K562 (cell line): Measurements from ENCODE around the gene ASIC3. TPM values are rescaled to one million over a fixed set of nuclear protein-coding genes. Genes with fewer than 3 reads are reported as not detected.

Source experiments
- ATAC-seq: fragments of 200-7000 bp; cut with Tn5 transposase; 3 replicates; pipeline ENCODE4 v1.9.1; 2020; ENCODE audit warnings: moderate library complexity
- BruUV-seq: library from RNA; stranded (reverse); fragments of 400-500 nt; replicated peaks from 2 replicates; lab custom pipeline; 2021; lab: Mats Ljungman, UMichigan
- CTCF ChIA-PET: fragments of 300-600 bp; formaldehyde crosslinking; extraction: SDS; loops from one replicate; lab custom pipeline; 2021; ENCODE audit warnings: low intra/inter-chr PET ratio; lab: Yijun Ruan, JAX
- POLR2A ChIA-PET: fragments of 300-600, 350-650 bp; sonication (Branson Sonifier 250); formaldehyde crosslinking; extraction: SDS; loops from one replicate; lab custom pipeline; 2021; ENCODE audit warnings: antibody characterized with exemption, inconsistent platforms; lab: Yijun Ruan, JAX
- DNase-seq, 4 experiments: peaks; one replicate each; pipeline versions ENCODE4 v3.0.0 to v3.0.0-alpha.2; 2011 to 2018; ENCODE audit warnings: low spot score in 3 of 4, mixed read lengths in 3 of 4; ENCODE audit errors: extremely low read depth in 1 of 4
- FAIRE-seq: peaks from 2 replicates; lab custom pipeline; 2011; peaks lifted over from hg19 to GRCh38; lab: Jason Lieb, UNC
- H2AFZ ChIP-seq: 2 replicates; pipeline ENCODE4 v1.6.0; 2011; ENCODE audit warnings: low read depth, low read length, control low read depth, inconsistent platforms
- H3K27ac ChIP-seq: fragments of 200-600 bp; 3 replicates; pipeline ENCODE4 v1.8.0; 2011; ENCODE audit warnings: low read depth, mild to moderate bottlenecking, control low read depth, inconsistent platforms, low read length, moderate library complexity, mixed read lengths; ENCODE audit errors: extremely low read depth
- H3K27me3 ChIP-seq, 2 experiments: fragments of 300-600 bp in 1 of 2; 2 replicates in 1 of 2; 3 replicates in 1 of 2; pipeline versions ENCODE4 v1.6.0 to v1.8.0; 2011; ENCODE audit warnings: inconsistent platforms in 2 of 2, low read length in 2 of 2, mild to moderate bottlenecking in 1 of 2, mixed read lengths in 1 of 2, moderate library complexity in 1 of 2; ENCODE audit not compliant: control insufficient read depth in 2 of 2, insufficient read depth in 2 of 2
- H3K36me3 ChIP-seq: fragments of 300-600 bp; 3 replicates; pipeline ENCODE4 v1.8.0; 2011; ENCODE audit warnings: mild to moderate bottlenecking, low read length, inconsistent platforms; ENCODE audit not compliant: control insufficient read depth, insufficient read depth
- H3K4me1 ChIP-seq, 2 experiments: fragments of 200-600 bp in 1 of 2; replicated peaks in 1 of 2; 2 replicates in 1 of 2; 3 replicates in 1 of 2; pipeline versions ENCODE4 v1.5.1 to v1.8.0; 2011; ENCODE audit warnings: inconsistent platforms in 2 of 2, low read length in 2 of 2, mild to moderate bottlenecking in 1 of 2, mixed read lengths in 1 of 2, moderate library complexity in 1 of 2; ENCODE audit not compliant: control insufficient read depth in 2 of 2, insufficient read depth in 2 of 2
- H3K4me2 ChIP-seq: 2 replicates; pipeline ENCODE4 v1.6.1; 2011; ENCODE audit warnings: low read length, control low read depth, inconsistent platforms, mixed read lengths; ENCODE audit not compliant: insufficient read depth
- H3K4me3 ChIP-seq: fragments of 200-600 bp; sonication (generic), shearing (Covaris generic); 2 replicates; pipeline ENCODE4 v1.5.1; 2016; ENCODE audit warnings: control low read depth, inconsistent platforms
- H3K79me2 ChIP-seq: fragments of 200-600 bp; 3 replicates; pipeline ENCODE4 v1.8.0; 2011; ENCODE audit warnings: low read length, inconsistent platforms; ENCODE audit not compliant: control insufficient read depth, insufficient read depth
- H3K9ac ChIP-seq, 2 experiments: 2 replicates each; pipeline versions ENCODE4 v1.6.0 to v1.6.1; 2011; ENCODE audit warnings: low read depth in 2 of 2, low read length in 2 of 2, control low read depth in 1 of 2, inconsistent platforms in 1 of 2, mild to moderate bottlenecking in 1 of 2, mixed read lengths in 1 of 2; ENCODE audit not compliant: insufficient read depth in 1 of 2
- H3K9me1 ChIP-seq: one replicate; pipeline ENCODE4 v1.6.0; 2011; ENCODE audit warnings: inconsistent platforms, mild to moderate bottlenecking, low read length, moderate library complexity; ENCODE audit not compliant: control insufficient read depth, insufficient read depth
- H3K9me3 ChIP-seq: replicated peaks from 2 replicates; pipeline ENCODE4 v1.5.1; 2011; ENCODE audit warnings: low read depth, low read length, inconsistent platforms; ENCODE audit not compliant: control insufficient read depth, insufficient read depth
- H4K20me1 ChIP-seq: replicated peaks from 2 replicates; pipeline ENCODE4 v1.6.1; 2011; ENCODE audit warnings: low read length, inconsistent platforms, mixed read lengths; ENCODE audit not compliant: control insufficient read depth, insufficient read depth
- ERF ChIP-seq: fragments of 450-650 bp; formaldehyde crosslinking; IDR thresholded peaks from 2 replicates; pipeline ENCODE4 v1.4.0; 2020; ENCODE audit warnings: mild to moderate bottlenecking, mixed read lengths
- GABPB1 ChIP-seq: sonication (generic); formaldehyde crosslinking; IDR thresholded peaks from 2 replicates; pipeline ENCODE4 v1.8.0; 2022; ENCODE audit warnings: mild to moderate bottlenecking, missing genetic modification reagents
- KAT7 ChIP-seq: sonication (generic); formaldehyde crosslinking; IDR thresholded peaks from 2 replicates; pipeline ENCODE4 v1.8.0; 2022; ENCODE audit warnings: missing genetic modification reagents, mild to moderate bottlenecking, borderline replicate concordance
- MEIS2 ChIP-seq: fragments of 450-650 bp; IDR thresholded peaks from 2 replicates; pipeline ENCODE4 v1.6.1; 2014; ENCODE audit warnings: mild to moderate bottlenecking; ENCODE audit not compliant: partially characterized antibody
- RBM25 ChIP-seq: fragments of 200-400 bp; formaldehyde crosslinking; IDR thresholded peaks from 2 replicates; pipeline ENCODE4 v1.6.1; 2018; ENCODE audit warnings: low read length, low read depth, moderate library complexity; ENCODE audit not compliant: severe bottlenecking
- RBM39 ChIP-seq: fragments of 200-400 bp; formaldehyde crosslinking; optimal IDR thresholded peaks from 2 replicates; pipeline ENCODE3; 2018; ENCODE audit warnings: low read depth, low read length
- RUNX1 ChIP-seq: sonication (generic); IDR thresholded peaks from 2 replicates; pipeline ENCODE4 v1.6.1; 2016; ENCODE audit warnings: antibody characterized with exemption, low read depth
- SAP30 ChIP-seq: fragments of 200-600 bp; sonication (generic); IDR thresholded peaks from 2 replicates; pipeline ENCODE4 v1.6.1; 2012; ENCODE audit warnings: borderline replicate concordance, low read depth, mild to moderate bottlenecking, moderate library complexity, low read length, control low read depth, inconsistent platforms; ENCODE audit not compliant: insufficient read depth, poor library complexity, severe bottlenecking
- SIN3A ChIP-seq, 2 experiments: fragments of 150-350 bp in 1 of 2; IDR thresholded peaks; 2 replicates each; pipeline ENCODE4 v1.6.1; 2011 to 2016; ENCODE audit warnings: borderline replicate concordance in 2 of 2, low read depth in 2 of 2, low read length in 2 of 2, mild to moderate bottlenecking in 2 of 2, moderate library complexity in 2 of 2; ENCODE audit not compliant: control insufficient read depth in 1 of 2
- SRSF1 ChIP-seq: fragments of 200-400 bp; formaldehyde crosslinking; IDR thresholded peaks from 2 replicates; pipeline ENCODE4 v1.6.1; 2017; ENCODE audit warnings: mild to moderate bottlenecking, low read depth, low read length, moderate library complexity
- TFAP4 ChIP-seq: sonication (generic); formaldehyde crosslinking; IDR thresholded peaks from 2 replicates; pipeline ENCODE4 v1.8.0; 2022; ENCODE audit warnings: missing genetic modification reagents, mild to moderate bottlenecking, moderate library complexity, borderline replicate concordance
- THAP12 ChIP-seq: fragments of 250-450 bp; sonication (Bioruptor Pico); IDR thresholded peaks from 2 replicates; pipeline ENCODE4 v1.9.0; 2021; ENCODE audit warnings: mild to moderate bottlenecking, inconsistent platforms
- ZNF324 ChIP-seq: fragments of 250-450 bp; sonication (Bioruptor Pico); IDR thresholded peaks from 2 replicates; pipeline ENCODE4 v1.4.0; 2020; ENCODE audit warnings: mild to moderate bottlenecking
- WGBS: fragments of 100-300 bp; shearing (Covaris generic); methylation state at CpG from one replicate; pipeline ENCODE4 v1.1.6; 2016; ENCODE audit warnings: low coverage, mixed read lengths; ENCODE audit not compliant: insufficient coverage; ENCODE audit errors: missing lambda C conversion rate; 5-methylcytosine and 5-hydroxymethylcytosine counted together
- in situ Hi-C: fragments of 300-500 bp; cut with MboI; formaldehyde crosslinking; loops from 4 replicates; pipeline ENCODE4 v1.15.0; 2018; ENCODE audit warnings: inconsistent platforms, mixed read lengths
- intact Hi-C: fragments of 100-400 bp; cut with micrococcal nuclease; formaldehyde crosslinking; loops from 2 replicates; pipeline ENCODE4 v1.14.2; 2022
- polyA plus RNA-seq, 8 experiments: library from polyadenylated mRNA; depleted of rRNA in 4 of 8; stranded (reverse) in 5 of 8; unstranded in 3 of 8; fragments of >200 nt; fragmentation: Nextera tagmentation in 2 of 8; fragmentation: Illumina TruSeq in 1 of 8; extraction: Ambion mirVana in 2 of 8; extraction: Trizol in 1 of 8; gene quantifications; 2 replicates each; pipeline versions ENCODE4 v1.2.1 to v1.2.3, GENCODE V29; 2011 to 2014; ENCODE audit warnings: inconsistent platforms in 1 of 8, missing spikeins in 1 of 8
- total RNA-seq, 7 experiments: library from RNA; depleted of rRNA in 6 of 7; stranded (reverse); fragments of >200 nt in 6 of 7; fragmentation: Illumina TruSeq in 2 of 7; extraction: Trizol in 2 of 7; gene quantifications; 2 replicates each; pipeline versions ENCODE4 v1.2.1 to v1.2.3, GENCODE V29; 2011 to 2021; ENCODE audit warnings: low replicate concordance in 1 of 7
- TF ChIP-seq, protein P1 (sequence below), 2 experiments: fragments of 450-650 bp in 1 of 2; sonication (generic) in 1 of 2; formaldehyde crosslinking in 1 of 2; IDR thresholded peaks in 1 of 2; conservative IDR thresholded peaks in 1 of 2; 2 replicates each; pipeline versions ENCODE4 v1.6.1 to v1.8.1; 2016 to 2023; ENCODE audit warnings: mild to moderate bottlenecking in 2 of 2, moderate library complexity in 2 of 2, inconsistent platforms in 1 of 2, missing genetic modification reagents in 1 of 2

The ASIC3 gene
- total and polyA plus RNA-seq, 9 of the 15 experiments (the other 6 are each of a cell fraction or from before 2014, with no cell fraction given) = 0.11 to 5.0 (median 0.87) TPM

DNA sequence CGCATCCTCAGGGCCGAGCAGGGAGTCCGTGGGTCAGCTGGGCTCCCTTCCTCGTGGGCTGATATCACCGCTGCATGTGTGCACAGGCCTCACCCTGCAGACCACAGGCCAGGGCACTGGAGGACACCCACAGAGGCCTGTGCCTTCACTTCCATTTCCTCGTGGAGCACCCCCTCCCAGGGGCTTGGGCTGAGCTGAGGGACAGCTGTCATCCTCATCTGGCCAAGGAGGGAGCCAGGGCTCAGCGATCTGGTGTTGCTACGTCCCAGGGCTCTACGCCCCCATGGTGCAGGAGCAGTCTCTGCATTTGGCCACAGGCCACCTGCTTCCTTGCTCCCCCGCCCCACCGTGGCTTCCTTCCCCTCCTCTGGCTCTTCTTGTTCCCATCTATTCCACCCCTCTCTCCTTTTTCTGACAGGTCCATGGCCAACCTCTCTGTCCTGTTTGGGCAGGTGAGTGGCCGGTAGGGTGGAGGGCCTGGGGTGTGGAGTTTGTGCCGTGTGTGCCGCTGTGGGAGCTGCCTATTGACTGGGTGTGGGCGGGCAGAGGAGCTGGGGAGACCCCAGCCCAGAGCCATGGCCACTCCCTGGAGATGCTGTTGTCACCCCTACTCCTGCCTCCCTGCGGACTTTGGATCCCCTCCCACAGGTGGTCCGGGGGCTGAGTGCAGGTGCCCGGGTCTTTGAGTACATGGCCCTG is 8.3 kb upstream of the ASIC3 start:
- H3K9ac ChIP-seq = peak overlapping the region; percentile 18 to 57; a peak in 3 of 4 replicates
- DNase-seq = peak; percentile 55 to 80 (median 66)
- BruUV-seq = no TSS peak
- CTCF ChIA-PET = no interaction called here
- no peak overlapping the region; the same call in 1 of the 2 replicates for H3K4me3 ChIP-seq
- H3K9me3 ChIP-seq = no peaks in the 10 kb centered on the region
- H4K20me1 ChIP-seq = peaks cover 10% of the 10 kb centered on the region
- POLR2A ChIA-PET = interaction anchor here (1.1 to 3.8 kb wide), 5 partner anchors 9 to 41 kb away, joined by 3 to 23 read pairs (median 7); partner anchors contain the start of genes ABCB8, ASIC3, FASTK and SLC4A2
- intact Hi-C loops = loop anchor here (1.0 kb wide), 3 partner anchors 12 to 32 kb away; partner anchors contain the start of gene ABCB8
- ATAC-seq = peak; percentile 45
- H3K27ac ChIP-seq = peak overlapping the region; percentile 32; the same call in 2 of the 3 replicates
- H3K4me1 ChIP-seq = peaks cover 24 to 69% of the 10 kb centered on the region in 2 experiments
- H3K4me2 ChIP-seq = peak overlapping the region; percentile 74
- WGBS = 20% methylated on average over 18 of the region's 18 CpGs
- H3K27me3 ChIP-seq = no peaks in the 10 kb centered on the region
- in situ Hi-C loops = no loop called here
- peaks cover 41% of the 10 kb centered on the region; the same call in 2 of the 3 replicates for H3K36me3 ChIP-seq
- no peaks in the 10 kb centered on the region for H3K79me2 ChIP-seq
- FAIRE-seq = no peak
- no peak overlapping the region for H2AFZ ChIP-seq
- H3K9me1 ChIP-seq = peaks cover 13% of the 10 kb centered on the region
- TF ChIP-seq MEIS2 (peak; percentile 46), RBM25 (no peak), TFAP4 (CRISPR knock-in tag) (peak; percentile 75; the same call in 1 of the 2 replicates), GABPB1 (CRISPR knock-in tag) (peak; percentile 33; the same call in 1 of the 2 replicates), KAT7 (CRISPR knock-in tag) (0 out of 2 replicates have a peak, but pooled peaks have one; percentile 31), RUNX1 (0 out of 2 replicates have a peak, but pooled peaks have one; percentile 64), ERF (CRISPR knock-in tag) (peak; percentile 24; the same call in 1 of the 2 replicates), SAP30 (peak; percentile 75), THAP12 (0 out of 2 replicates have a peak, but pooled peaks have one; percentile 47), ZNF324 (CRISPR knock-in tag) (no peak), RBM39 (peak; percentile 24), SIN3A (IDR thresholded peaks at IDR 0.05; ENCODE audit: borderline replicate concordance in 2 of 2, control insufficient read depth in 1 of 2, low read depth in 2 of 2, low read length in 2 of 2) (0 out of 4 replicates have a peak, but pooled peaks of 1 of the 2 experiments have one; percentile 3), SRSF1 (no peak)
- TF ChIP-seq, protein P1, sequence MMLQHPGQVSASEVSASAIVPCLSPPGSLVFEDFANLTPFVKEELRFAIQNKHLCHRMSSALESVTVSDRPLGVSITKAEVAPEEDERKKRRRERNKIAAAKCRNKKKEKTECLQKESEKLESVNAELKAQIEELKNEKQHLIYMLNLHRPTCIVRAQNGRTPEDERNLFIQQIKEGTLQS (IDR thresholded peaks at IDR 0.05) = no peak
- TF ChIP-seq, protein P1 (CRISPR knock-in tag; conservative IDR thresholded peaks at IDR 0.05) = no peak
